ENCODE measurements around the gene SGMS2.
A peak's percentile ranks its signal among the peaks of the same experiment; 100 is the strongest.

SGMS2 gene

GRCh38 chr4:107824350-107825071 lies at the start of gene SGMS2:
Gene SGMS2, plus strand, starts transcription at chr4:107824932. Its CDS starts 70,622 bp downstream, at chr4:107895554.
- DNase-seq (ENCODE audit: low read depth in 2 of 2) = peak; percentile 65

- DNase-seq (ENCODE audit: low read depth in 2 of 2) = no peak
Observed at GRCh38 chr4:107777890-107778289, 46.8 kb upstream of the SGMS2 start.

DNA sequence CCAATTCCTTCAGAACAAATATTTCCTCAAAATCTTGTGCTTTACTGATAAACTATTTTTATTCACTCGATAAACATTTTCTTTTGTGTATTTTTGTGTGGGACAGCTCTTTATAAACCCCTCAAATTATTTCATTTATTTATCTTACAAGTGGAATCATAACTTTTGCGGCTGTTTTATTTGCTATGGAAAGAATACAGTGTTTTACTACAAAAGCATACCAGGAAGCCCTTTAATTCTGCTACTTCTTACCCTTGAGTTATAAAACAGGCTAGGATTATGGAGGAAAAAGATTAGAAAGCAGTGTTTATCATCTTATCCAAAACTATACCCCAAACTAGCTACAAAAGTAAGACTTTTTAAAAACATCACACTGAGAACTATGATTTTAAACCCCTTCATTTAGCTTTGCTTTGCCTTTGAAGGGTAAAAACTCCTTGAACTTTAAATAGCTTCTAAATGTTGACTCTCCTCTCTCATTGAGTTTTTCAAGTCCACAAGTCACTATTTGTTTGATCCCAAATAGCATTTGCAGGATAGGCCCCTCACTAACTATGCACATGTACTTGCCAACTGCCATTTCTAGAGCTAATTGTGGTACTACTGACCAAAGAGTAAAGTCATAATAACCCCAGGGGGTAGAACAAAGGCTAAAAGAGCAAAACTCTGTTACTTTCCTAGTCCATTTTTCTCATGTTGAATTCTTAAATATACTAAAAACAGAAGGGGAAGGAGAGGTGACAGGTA lies 45.8 kb upstream of the SGMS2 start:
- DNase-seq (ENCODE audit: low read depth in 2 of 2) = no peak

GRCh38 chr4:107780665-107781064 lies 44.1 kb upstream of the SGMS2 start:
- no peak for DNase-seq (ENCODE audit: low read depth in 2 of 2)

DNA sequence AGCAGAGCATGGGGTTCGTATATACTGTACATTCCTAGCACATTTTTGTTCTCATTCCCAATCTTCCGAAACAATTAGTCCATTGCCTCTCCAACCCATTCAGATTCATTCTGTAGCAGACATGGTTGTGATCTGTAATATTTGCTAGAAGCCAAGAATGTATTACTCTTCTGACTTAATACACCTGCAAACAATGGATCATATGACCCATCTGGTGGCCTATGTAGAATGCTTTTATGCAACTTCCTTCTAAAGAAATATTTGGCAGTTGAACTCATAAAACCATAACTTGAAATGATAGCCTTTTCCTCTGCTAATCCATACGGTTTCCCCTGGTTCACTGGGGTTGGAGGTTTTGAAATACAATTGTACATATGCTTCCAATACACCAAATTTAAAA lies 32.8 kb upstream of the SGMS2 start:
- DNase-seq (ENCODE audit: low read depth in 2 of 2) = no peak

GRCh38 chr4:107792711-107793110 lies 32.0 kb upstream of the SGMS2 start:
- DNase-seq (ENCODE audit: low read depth in 2 of 2) = no peak

DNA sequence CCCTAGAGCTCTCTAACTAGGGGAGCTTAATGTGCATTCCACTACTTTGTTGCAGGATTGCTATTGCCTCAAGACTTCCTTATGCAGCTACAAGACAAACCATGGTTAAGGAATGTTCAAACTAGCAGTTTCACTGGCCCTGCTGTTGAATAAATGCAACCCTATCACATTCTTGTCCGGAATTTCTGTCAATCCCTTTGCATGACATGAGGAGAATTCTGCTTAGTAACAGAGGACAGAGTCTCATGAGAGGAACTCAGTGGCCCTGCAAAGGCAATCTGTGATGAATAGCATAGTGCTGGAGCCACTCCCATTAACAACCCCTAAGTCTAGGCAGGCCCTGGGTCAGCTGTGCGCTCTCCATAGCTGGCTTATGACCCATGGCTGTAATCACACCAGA lies 30.7 kb upstream of the SGMS2 start:
- no peak for DNase-seq (ENCODE audit: low read depth in 2 of 2)

GRCh38 chr4:107799669-107800450 lies 24.9 kb upstream of the SGMS2 start:
- no peak for DNase-seq (ENCODE audit: low read depth in 2 of 2)

- no peak for DNase-seq (ENCODE audit: low read depth in 2 of 2)
Observed at GRCh38 chr4:107800706-107801105, 24.0 kb upstream of the SGMS2 start.

- DNase-seq (ENCODE audit: low read depth in 2 of 2) = no peak
Observed at GRCh38 chr4:107801766-107802211, 22.9 kb upstream of the SGMS2 start.

GRCh38 chr4:107804956-107805355 lies 19.8 kb upstream of the SGMS2 start:
- no peak for DNase-seq (ENCODE audit: low read depth in 2 of 2)

GRCh38 chr4:107806196-107806595 lies 18.5 kb upstream of the SGMS2 start:
- no peak for DNase-seq (ENCODE audit: low read depth in 2 of 2)

GRCh38 chr4:107808572-107808971 lies 16.2 kb upstream of the SGMS2 start:
- no peak for DNase-seq (ENCODE audit: low read depth in 2 of 2)

DNA sequence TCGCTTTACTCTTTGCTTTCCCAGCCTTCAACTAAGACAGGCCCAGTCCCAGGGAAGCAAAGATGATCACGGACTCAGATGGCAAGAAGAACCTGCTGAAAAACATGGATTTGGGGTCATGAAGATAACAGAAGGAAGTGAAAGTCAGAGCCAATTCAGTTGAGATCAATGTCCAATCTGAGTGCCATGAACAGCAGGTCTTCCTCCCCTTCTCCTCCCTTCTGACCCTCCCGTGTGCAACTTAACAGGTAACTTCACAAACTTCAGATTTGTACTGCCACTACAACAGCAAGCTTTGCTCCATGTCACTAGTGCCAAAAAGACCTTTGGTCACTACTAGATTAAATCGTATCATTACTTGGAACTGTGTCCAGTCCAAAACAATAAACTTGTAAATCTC lies 15.5 kb upstream of the SGMS2 start:
- no peak for DNase-seq (ENCODE audit: low read depth in 2 of 2)

DNA sequence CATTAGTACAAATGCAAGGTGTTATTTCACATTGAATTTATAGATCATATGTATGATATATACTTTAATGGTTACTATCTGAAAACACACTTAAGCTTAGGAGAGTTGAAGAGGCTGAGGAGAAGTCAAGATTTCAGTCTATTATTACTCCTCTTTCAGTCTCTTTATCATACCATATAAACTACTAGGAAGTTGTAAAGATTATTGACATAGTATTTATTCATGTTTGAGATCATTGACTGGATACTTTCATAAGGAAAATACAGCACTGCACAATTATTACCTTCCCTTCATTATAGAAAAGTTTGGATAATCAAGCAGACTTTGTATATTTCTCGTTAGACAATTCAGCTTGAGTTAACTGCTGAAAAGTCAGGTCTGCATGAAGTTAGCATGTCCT lies 10.0 kb upstream of the SGMS2 start:
- DNase-seq (ENCODE audit: low read depth in 2 of 2) = no peak

DNA sequence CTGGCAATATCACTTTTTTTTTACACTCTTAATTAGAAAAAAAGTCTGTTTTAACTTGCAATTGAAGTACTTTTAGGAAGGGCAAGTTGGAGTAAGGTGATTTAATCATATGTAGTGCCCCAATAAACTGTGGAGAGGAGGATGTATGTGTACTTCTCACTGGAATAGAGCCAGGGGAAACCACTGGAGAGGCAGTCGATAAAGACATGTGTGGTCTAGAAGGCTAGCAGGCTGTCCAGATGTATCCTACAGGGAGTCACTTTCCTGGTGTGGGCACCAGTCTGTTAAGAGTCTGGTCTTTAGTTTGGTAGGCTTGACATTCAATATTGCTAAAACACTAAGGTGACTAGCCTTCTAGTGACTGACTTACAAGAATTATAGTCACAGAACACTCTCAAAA lies 9.6 kb upstream of the SGMS2 start:
- no peak for DNase-seq (ENCODE audit: low read depth in 2 of 2)

- DNase-seq (ENCODE audit: low read depth in 2 of 2) = no peak
Observed at GRCh38 chr4:107818301-107818910, 6.3 kb upstream of the SGMS2 start.

GRCh38 chr4:107823870-107824349 lies 822 bp upstream of the SGMS2 start:
- no peak for DNase-seq (ENCODE audit: low read depth in 2 of 2)

DNA sequence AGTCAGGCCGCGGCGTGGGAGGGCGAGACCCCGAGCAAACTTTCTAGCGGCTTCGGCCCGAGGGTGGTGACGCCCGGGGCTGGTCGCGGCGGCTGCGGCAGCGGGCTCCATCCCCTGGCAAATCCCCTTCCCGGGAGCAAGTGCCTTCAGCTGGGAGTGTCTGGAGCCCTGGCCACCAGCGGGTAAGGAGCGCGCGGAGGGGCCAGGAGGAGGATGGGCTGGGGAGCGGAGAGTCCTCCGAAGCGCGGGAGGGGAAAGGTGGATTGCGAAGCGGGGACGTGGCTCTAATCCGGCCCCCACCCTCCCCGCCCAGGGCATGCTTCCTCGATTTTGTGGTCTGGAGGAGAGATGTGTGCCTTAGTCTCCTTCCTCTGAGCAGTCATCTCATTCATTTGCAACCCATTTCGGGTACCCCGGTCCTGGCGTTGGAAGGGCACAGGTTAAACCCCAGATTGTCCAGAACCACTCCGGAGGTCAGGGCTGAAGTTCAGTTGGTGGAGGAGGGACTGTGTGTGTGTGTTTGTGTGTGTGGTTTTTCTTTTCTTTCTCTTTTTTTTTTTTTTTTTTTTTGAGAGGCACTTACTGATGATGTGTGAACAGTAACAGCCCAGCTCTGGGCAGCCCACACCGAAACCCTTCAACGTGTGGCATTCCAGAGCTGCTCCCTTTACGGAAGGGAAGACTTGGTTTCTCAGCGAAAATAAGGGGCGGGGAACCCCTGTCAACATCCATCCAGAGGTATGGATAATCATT lies 516 bp downstream of the SGMS2 start:
- no peak for DNase-seq (ENCODE audit: low read depth in 2 of 2)

DNA sequence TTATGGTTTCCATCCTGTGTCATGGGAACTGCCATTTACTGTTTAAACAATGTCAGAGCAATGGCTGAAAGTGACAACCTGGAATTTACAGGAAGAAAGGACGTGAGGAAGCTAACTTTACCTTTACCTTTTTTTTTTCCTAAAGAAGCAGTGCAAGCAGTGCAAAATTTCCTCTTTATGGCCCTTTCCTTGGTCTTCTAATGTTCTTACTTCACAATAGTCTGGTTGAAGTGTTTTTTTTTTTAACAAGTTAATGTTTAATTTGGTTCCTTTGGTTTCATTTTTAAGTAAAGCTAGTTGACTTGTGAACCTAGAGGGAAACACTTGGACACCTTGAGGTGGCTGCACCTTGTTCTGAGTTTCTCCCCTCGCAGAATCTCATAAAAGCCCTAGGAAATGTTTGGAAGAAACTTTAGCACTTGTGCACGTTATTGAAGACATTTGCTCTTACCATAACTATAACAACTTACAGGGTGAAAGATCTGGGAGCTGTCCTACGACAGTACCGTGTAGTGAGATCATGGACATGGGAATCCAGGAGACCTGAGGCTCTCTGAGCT lies 1.8 kb downstream of the SGMS2 start:
- DNase-seq (ENCODE audit: low read depth in 2 of 2) = no peak
